GM19468 (cell line): ENCODE measurements around the gene MEGF6.

ENCODE experiments used
- ATAC-seq: cut with Tn5 transposase; IDR thresholded peaks from one replicate; pipeline ENCODE4 v1.9.1; 2021; ENCODE audit warnings: mild to moderate bottlenecking, moderate library complexity, moderate number of reproducible peaks; ENCODE audit not compliant: unreplicated experiment; ENCODE audit errors: extremely low read depth

The MEGF6 gene

GRCh38 chr1:3611170-3612019 is at the start of gene MEGF6:
Gene MEGF6, minus strand, starts transcription at chr1:3611508. Its CDS starts 240 bp downstream, at chr1:3611268.
- ATAC-seq, result no peak

- ATAC-seq, result no peak
These were observed 49.4 kb upstream of the MEGF6 start for GRCh38 chr1:3660704-3661103.

GRCh38 chr1:3659093-3659492 is 47.8 kb upstream of the MEGF6 start:
- no peak for ATAC-seq

GRCh38 chr1:3658231-3658615 is 46.9 kb upstream of the MEGF6 start:
- ATAC-seq, result no peak

- no peak for ATAC-seq
These were observed 46.4 kb upstream of the MEGF6 start for GRCh38 chr1:3657578-3658230.

GRCh38 chr1:3657096-3657475 is 45.8 kb upstream of the MEGF6 start:
- no peak for ATAC-seq

GRCh38 chr1:3656450-3657095 is 45.3 kb upstream of the MEGF6 start:
- ATAC-seq, result peak; percentile 46

- no peak for ATAC-seq
These were observed 43.4 kb upstream of the MEGF6 start for GRCh38 chr1:3654549-3655281.

- ATAC-seq, result no peak
These were observed 41.9 kb upstream of the MEGF6 start for GRCh38 chr1:3653286-3653618.

GRCh38 chr1:3652548-3653285 is 41.4 kb upstream of the MEGF6 start:
- ATAC-seq, result no peak

- no peak for ATAC-seq
These were observed 40.7 kb upstream of the MEGF6 start, which contains the start of gene TP73 for GRCh38 chr1:3651930-3652547. Gene TP73, plus strand, starts transcription at chr1:3652516. Its CDS starts 29,850 bp downstream, at chr1:3682366.

GRCh38 chr1:3651026-3651929 is 40.0 kb upstream of the MEGF6 start:
- no peak for ATAC-seq

- ATAC-seq, result no peak
These were observed 39.1 kb upstream of the MEGF6 start for GRCh38 chr1:3650248-3651025.

GRCh38 chr1:3649342-3650247 is 38.3 kb upstream of the MEGF6 start, which contains the start of gene WRAP73:
Gene WRAP73, minus strand, starts transcription at chr1:3650103. Its CDS starts 104 bp downstream, at chr1:3649999.
- ATAC-seq, result peak; percentile 90

- no peak for ATAC-seq
These were observed 35.3 kb upstream of the MEGF6 start for GRCh38 chr1:3646596-3646995.

GRCh38 chr1:3645666-3646355 is 34.5 kb upstream of the MEGF6 start:
- no peak for ATAC-seq
